GM12872 (cell line): Measurements from ENCODE around the gene TERT.

Experiments used
- TF ChIP-seq, protein P1 (sequence below): IDR thresholded peaks from 3 replicates; pipeline ENCODE4 v1.5.1; 2011; ENCODE audit warnings: low read depth, mild to moderate bottlenecking, low read length, moderate library complexity; ENCODE audit not compliant: insufficient read depth

TERT gene

DNA sequence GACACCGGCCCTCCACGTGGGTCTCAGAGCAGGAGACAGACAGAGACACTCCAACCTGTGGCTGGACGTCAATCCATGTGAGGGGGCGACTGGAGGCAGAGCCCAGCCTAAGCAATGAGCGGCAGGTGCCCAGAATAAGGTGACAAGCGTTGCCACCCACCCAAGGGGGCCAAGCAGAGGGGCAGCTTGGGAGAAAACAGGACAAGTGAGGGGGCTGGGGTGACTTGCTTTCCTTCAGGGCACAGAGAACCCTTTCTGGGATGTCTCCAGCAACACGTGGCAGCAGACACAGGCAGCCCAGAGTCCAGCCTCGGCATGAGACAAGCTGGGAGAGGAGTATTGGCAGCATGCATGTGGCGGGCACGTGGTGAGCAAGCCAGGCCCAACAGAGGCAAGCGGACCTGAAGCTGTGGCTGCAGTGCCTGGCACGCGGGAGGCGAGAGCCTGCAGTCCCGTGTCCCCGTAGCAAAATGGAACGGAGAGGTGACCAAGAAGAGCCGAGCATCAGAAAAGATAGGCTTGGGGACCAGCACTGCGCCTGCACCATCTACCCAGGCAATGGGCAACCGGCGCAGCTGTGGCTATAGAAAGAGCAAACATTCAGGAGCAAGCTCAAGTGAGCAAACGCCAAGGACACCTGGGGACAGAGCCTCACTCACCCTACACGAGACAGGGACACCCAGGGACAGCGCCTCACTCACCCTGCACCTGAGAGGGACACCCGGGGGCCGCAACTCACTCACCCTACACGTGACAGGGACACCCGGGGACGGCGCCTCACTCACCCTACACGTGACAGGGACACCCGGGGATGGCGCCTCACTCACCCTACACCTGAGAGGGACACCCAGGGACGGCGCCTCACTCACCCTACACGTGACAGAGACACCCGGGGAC is 6.2 kb downstream of the TERT start:
- TF ChIP-seq, protein P1, sequence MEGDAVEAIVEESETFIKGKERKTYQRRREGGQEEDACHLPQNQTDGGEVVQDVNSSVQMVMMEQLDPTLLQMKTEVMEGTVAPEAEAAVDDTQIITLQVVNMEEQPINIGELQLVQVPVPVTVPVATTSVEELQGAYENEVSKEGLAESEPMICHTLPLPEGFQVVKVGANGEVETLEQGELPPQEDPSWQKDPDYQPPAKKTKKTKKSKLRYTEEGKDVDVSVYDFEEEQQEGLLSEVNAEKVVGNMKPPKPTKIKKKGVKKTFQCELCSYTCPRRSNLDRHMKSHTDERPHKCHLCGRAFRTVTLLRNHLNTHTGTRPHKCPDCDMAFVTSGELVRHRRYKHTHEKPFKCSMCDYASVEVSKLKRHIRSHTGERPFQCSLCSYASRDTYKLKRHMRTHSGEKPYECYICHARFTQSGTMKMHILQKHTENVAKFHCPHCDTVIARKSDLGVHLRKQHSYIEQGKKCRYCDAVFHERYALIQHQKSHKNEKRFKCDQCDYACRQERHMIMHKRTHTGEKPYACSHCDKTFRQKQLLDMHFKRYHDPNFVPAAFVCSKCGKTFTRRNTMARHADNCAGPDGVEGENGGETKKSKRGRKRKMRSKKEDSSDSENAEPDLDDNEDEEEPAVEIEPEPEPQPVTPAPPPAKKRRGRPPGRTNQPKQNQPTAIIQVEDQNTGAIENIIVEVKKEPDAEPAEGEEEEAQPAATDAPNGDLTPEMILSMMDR = no peak

DNA sequence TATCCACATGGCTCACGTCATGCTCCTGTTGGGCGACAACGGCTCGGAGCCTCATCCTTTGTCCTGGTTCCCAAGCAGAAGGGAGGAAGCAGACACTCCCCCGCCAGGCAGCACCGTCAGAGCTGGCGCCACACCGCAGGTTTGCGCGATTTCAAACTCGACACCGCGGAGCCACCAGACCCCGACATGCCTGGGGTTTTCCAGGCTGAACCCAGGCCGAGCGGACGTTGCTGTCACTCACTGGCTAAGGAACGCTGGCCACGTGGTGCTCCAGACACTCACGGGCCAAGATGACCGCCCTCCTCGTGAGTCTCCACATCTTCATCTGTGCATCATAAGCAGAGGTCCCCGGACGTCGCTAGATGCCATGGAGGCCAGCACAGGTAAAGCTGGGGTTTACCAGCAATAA is 9.0 kb downstream of the TERT start:
- TF ChIP-seq, protein P1 = no peak

DNA sequence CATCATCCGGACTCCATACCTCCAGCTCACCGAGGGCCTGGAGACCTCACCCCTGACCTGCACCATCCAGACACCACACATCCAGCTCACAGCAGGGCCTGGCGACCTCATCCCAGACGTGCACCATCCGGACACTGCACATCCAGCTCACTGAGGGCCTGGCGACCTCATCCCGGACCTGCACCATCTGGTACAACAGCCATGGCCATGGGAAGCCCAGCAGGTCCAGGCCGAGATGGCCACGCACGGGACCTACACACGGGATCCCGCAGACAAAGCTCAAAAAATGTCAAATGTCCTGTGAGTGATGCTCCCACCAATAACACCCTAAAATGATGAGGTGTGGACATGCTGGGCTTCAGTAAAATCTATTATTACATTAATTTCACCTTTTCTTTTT is 9.7 kb downstream of the TERT start:
- TF ChIP-seq, protein P1 = no peak

DNA sequence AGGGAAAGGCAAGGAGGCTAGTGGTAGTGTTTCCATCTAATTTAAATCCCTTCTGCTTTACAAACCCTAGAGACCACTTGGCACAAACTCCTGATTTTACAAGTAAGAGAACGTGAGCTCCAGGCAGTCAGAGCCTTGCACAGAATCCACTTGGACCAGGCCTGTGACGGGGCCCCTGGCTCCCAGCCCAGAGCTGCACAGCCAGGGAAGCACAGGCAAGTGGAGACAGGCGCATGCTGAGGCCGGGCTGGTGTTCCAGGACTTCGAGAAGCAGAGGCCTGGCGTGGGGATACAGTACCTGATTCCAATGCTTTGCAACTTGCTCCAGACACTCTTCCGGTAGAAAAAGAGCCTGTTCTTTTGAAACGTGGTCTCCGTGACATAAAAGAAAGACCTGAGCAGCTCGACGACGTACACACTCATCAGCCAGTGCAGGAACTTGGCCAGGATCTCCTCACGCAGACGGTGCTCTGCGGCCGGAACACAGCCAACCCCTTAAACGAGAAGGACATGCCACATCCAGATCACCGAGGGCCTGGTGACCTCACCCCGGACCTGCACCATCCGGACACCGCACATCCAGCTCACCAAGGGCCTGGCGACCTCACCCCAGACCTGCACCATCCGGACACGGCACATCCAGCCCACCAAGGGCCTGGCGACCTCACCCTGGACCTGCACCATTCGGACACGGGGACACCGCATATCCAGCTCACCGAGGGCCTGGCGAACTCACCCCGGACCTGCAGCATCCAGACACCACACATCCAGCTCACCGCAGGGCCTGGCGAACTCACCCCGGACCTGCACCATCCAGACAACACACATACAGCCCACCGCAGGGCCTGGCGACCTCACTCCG is 12.5 kb downstream of the TERT start:
- TF ChIP-seq, protein P1 = no peak

DNA sequence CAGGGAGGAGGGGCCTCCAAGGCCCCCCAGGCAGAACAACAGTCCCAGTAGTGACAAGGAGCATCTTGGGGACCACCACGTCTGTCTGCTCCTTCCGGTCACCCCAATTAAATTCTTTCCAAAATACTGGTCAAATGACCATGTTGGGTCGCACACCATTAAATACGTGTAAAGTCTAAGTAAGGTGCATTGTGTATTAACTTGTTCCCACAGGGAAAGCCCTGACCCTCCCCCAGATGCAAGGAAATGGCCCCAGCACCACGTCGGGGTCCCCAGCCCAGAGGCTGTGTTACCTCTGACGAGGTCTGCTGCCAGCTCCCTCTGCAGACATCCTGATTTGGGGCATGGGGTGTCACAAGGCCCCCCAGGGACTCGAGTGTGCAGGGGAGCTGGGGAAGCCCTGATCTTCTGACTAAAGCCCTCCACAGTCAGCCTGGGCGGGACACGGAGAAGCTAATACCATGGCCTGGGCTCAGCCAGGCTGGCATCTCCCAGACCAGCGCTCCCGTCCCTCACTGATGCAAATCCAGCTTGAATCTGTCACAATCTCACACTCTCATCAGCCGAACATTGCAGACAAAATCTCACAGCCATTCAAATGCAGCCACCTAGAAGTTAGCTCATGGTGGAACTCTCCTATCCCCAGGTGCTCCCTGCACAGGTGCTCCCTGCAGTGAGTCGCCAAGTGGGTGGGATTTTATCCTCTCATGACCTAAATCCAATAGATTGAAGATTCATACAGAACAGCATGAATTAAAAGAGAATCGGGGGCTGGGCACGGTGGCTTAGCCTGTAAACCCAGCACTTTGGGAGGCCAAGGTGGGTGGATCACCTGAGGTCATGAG is 13.6 kb downstream of the TERT start:
- TF ChIP-seq, protein P1 = no peak

DNA sequence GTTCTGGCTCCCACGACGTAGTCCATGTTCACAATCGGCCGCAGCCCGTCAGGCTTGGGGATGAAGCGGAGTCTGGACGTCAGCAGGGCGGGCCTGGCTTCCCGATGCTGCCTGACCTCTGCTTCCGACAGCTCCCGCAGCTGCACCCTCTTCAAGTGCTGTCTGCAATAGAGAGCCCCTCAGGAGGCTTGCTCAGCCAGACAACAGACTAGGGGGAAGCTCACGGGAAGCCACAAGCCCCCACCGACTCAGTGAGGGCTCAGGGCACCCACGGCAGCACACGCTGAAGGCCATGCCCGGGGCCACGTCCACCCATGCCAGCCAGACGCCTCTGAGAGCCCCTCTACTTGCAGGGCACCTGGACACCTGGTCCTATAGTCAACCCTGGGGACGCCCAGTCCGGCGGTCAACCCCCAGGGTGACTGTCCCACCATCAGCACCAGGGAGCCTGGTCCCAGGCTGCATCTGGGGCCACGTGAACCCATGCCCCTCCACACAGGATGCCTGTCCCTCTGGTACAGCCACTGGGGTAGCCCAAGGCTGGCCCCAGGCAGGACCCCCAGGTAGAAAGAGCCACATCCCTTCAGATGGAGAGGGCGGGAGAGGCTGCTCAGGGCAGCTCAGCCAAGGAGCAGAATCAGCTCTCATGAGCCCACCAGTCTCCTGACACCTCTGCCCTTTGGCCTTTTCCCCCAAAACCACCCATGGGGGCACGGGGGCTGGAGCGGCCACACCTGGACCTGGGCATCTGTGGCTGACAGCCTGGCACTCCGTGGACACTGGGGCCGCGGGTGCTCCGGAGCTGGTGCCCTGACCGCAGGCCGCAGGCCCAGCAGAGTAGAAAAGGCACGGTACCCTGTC is 14.5 kb downstream of the TERT start:
- TF ChIP-seq, protein P1 = no peak
